GM12878 (cell line): ENCODE data around the gene NAALADL1. TPM values are rescaled to one million over a fixed set of nuclear protein-coding genes. Genes with fewer than 3 reads are reported as not detected.

Experiments
- ATAC-seq: fragments of 200-7000 bp; cut with Tn5 transposase; 3 replicates; pipeline ENCODE4 v1.9.1; 2020; ENCODE audit warnings: mild to moderate bottlenecking, moderate library complexity
- BruUV-seq: library from RNA; stranded (reverse); fragments of 400-500 nt; replicated peaks from 2 replicates; lab custom pipeline; 2021; lab: Mats Ljungman, UMichigan
- CTCF ChIA-PET: fragments of 300-600 bp; sonication (Branson Sonifier 250); formaldehyde crosslinking; extraction: SDS; loops from one replicate; lab custom pipeline; 2021; ENCODE audit warnings: inconsistent platforms; lab: Yijun Ruan, JAX
- POLR2A ChIA-PET: fragments of 350-600 bp; formaldehyde crosslinking; extraction: SDS; loops from one replicate; lab custom pipeline; 2021; ENCODE audit warnings: inconsistent platforms; lab: Charles Lee
- RAD21 ChIA-PET: fragments of 300-600 bp; sonication (Branson Sonifier 250); formaldehyde crosslinking; loops from one replicate; lab custom pipeline; 2023; ENCODE audit warnings: antibody characterized with exemption; ENCODE audit not compliant: unreplicated experiment; lab: Charles Lee
- SMC1A ChIA-PET: fragments of 300-600 bp; sonication (Branson Sonifier 250); formaldehyde crosslinking; loops from one replicate; lab custom pipeline; 2023; ENCODE audit not compliant: unreplicated experiment, uncharacterized antibody; lab: Charles Lee
- DNase-seq: peaks from one replicate; pipeline ENCODE4 v3.0.0-alpha.2; 2011; ENCODE audit warnings: low read depth, low spot score
- FAIRE-seq: peaks from 3 replicates; lab custom pipeline; 2011; peaks lifted over from hg19 to GRCh38; lab: Jason Lieb, UNC
- H2AFZ ChIP-seq: 2 replicates; pipeline ENCODE4 v1.6.0; 2011; ENCODE audit warnings: low read depth, low read length, control low read depth; ENCODE audit not compliant: control insufficient read depth
- H3K27ac ChIP-seq: 2 replicates; pipeline ENCODE4 v1.5.1; 2011; ENCODE audit warnings: control low read depth; ENCODE audit not compliant: control insufficient read depth, insufficient read depth
- H3K27me3 ChIP-seq, 2 experiments: replicated peaks in 1 of 2; 2 replicates each; pipeline versions ENCODE4 v1.6.0 to v1.6.1; 2011; ENCODE audit warnings: low read length in 1 of 2; ENCODE audit not compliant: control insufficient read depth in 2 of 2, insufficient read depth in 2 of 2
- H3K36me3 ChIP-seq, 2 experiments: 2 replicates each; pipeline ENCODE4 v1.5.1; 2011; ENCODE audit warnings: low read length in 1 of 2; ENCODE audit not compliant: control insufficient read depth in 2 of 2, insufficient read depth in 2 of 2
- H3K4me1 ChIP-seq: 2 replicates; pipeline ENCODE4 v1.6.1; 2011; ENCODE audit warnings: mild to moderate bottlenecking, low read length, moderate library complexity, mixed read lengths; ENCODE audit not compliant: control insufficient read depth, insufficient read depth
- H3K4me2 ChIP-seq: 2 replicates; pipeline ENCODE4 v1.6.0; 2011; ENCODE audit warnings: control low read depth; ENCODE audit not compliant: control insufficient read depth, insufficient read depth
- H3K4me3 ChIP-seq: fragments of 200-600 bp; sonication (generic); 2 replicates; pipeline ENCODE4 v1.5.1; 2016
- H3K79me2 ChIP-seq: 2 replicates; pipeline ENCODE4 v1.6.0; 2011; ENCODE audit warnings: low read length; ENCODE audit not compliant: control insufficient read depth, insufficient read depth
- H3K9ac ChIP-seq: 2 replicates; pipeline ENCODE4 v1.8.0; 2011; ENCODE audit warnings: low read length, control low read depth, mixed read lengths; ENCODE audit not compliant: control insufficient read depth, insufficient read depth
- H3K9me3 ChIP-seq: replicated peaks from 3 replicates; pipeline ENCODE4 v1.5.1; 2011; ENCODE audit warnings: mild to moderate bottlenecking, low read length; ENCODE audit not compliant: control insufficient read depth, insufficient read depth
- H4K20me1 ChIP-seq: 2 replicates; pipeline ENCODE4 v1.6.0; 2011; ENCODE audit not compliant: control insufficient read depth, insufficient read depth
- CHD4 ChIP-seq: fragments of 200-600 bp; sonication (generic); IDR thresholded peaks from 2 replicates; pipeline ENCODE4 v1.6.1; 2016; ENCODE audit warnings: mild to moderate bottlenecking
- MTA2 ChIP-seq: fragments of 450-650 bp; IDR thresholded peaks from 2 replicates; pipeline ENCODE4 v1.6.1; 2016; ENCODE audit warnings: low read depth, mild to moderate bottlenecking, moderate library complexity
- SREBF1 ChIP-seq: IDR thresholded peaks from 2 replicates; pipeline ENCODE4 v1.6.1; 2012; ENCODE audit warnings: mild to moderate bottlenecking, low read length
- in situ Hi-C: fragments of 300-500 bp; cut with MboI; formaldehyde crosslinking; loops from 9 replicates; pipeline ENCODE4 v1.14.3; 2018; ENCODE audit warnings: mixed read lengths
- intact Hi-C: fragments of 100-400 bp; cut with micrococcal nuclease; formaldehyde crosslinking; loops from one replicate; pipeline ENCODE4 v1.14.2; 2022; ENCODE audit not compliant: unreplicated experiment
- polyA plus RNA-seq, 11 experiments: library from polyadenylated mRNA; depleted of rRNA in 4 of 11; unstranded in 6 of 11; stranded (reverse) in 5 of 11; fragments of >200 nt; fragmentation: Nextera tagmentation in 4 of 11; fragmentation: Illumina TruSeq in 1 of 11; extraction: Ambion mirVana in 4 of 11; extraction: Trizol in 1 of 11; gene quantifications; 1 replicate in 1 of 11; 2 replicates in 10 of 11; pipeline versions ENCODE4 v1.2.1 to v1.2.3, GENCODE V29; 2011 to 2016; ENCODE audit warnings: inconsistent platforms in 2 of 11, missing spikeins in 2 of 11, low read depth in 1 of 11
- total RNA-seq, 4 experiments: library from RNA; depleted of rRNA in 3 of 4; stranded (reverse); fragments of >200 nt in 3 of 4; fragmentation: Illumina TruSeq in 1 of 4; extraction: Trizol in 1 of 4; gene quantifications; 2 replicates each; pipeline versions ENCODE4 v1.2.1 to v1.2.3, GENCODE V29; 2013 to 2021
- TF ChIP-seq, protein P1 (sequence below): IDR thresholded peaks from 2 replicates; pipeline ENCODE4 v1.6.1; 2012; ENCODE audit warnings: mild to moderate bottlenecking, low read depth, low read length

The NAALADL1 gene
- total and polyA plus RNA-seq, 10 of the 15 experiments (the other 5 are each of a cell fraction or from before 2014, with no cell fraction given), result 0.77 to 5.5 (median 1.5) TPM

DNA sequence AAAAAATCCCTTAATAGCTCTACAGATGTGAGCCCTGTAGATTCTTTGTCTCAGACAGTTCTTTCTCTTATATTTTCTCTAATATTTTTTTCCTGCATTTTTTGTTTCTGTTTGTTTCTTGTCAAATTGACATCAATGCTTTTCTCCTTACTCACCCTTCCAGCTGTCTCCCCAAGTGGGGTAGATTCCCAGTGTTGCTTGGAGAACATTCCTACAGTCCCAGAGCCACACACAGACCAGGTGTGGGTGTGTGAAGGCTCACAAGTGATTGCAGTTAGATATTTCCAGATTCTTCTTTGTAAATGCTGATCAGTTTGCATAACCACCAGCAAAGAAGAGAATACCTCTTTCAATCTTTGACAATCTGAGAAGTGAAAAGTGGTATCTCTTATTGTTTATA, 45.1 kb upstream of the NAALADL1 start:
- ATAC-seq (no peak), DNase-seq (no peak), FAIRE-seq (no peak)
- Histone ChIP-seq H3K36me3 (peaks cover 9 to 11% of the 10 kb centered on the region in 2 experiments), H2AFZ (no peak overlapping the region), H3K79me2 (peaks cover 2% of the 10 kb centered on the region), H3K9me3 (no peaks in the 10 kb centered on the region), H3K4me3 (no peak overlapping the region), H3K27me3 (no peaks in the 10 kb centered on the region), H3K4me2 (no peak overlapping the region), H3K27ac (no peak overlapping the region), H4K20me1 (no peaks in the 10 kb centered on the region), H3K4me1 (no peaks in the 10 kb centered on the region), H3K9ac (no peak overlapping the region)
- CTCF ChIA-PET, result interaction anchor here (0.7 to 1.9 kb wide), 5 partner anchors 9 to 162 kb away, joined by 3 to 6 read pairs (median 4); partner anchors contain the start of genes TM7SF2 and ZNHIT2
- in situ Hi-C loops, result no loop called here
- POLR2A ChIA-PET, result no interaction called here
- SMC1A ChIA-PET, result interaction anchor here (2.0 kb wide), 1 partner anchor 90 kb away, joined by 5 read pairs; the partner anchor contains the start of gene ARL2
- intact Hi-C loops, result no loop called here
- TF ChIP-seq MTA2 (no peak), SREBF1 (no peak), CHD4 (no peak)
- TF ChIP-seq, protein P1, sequence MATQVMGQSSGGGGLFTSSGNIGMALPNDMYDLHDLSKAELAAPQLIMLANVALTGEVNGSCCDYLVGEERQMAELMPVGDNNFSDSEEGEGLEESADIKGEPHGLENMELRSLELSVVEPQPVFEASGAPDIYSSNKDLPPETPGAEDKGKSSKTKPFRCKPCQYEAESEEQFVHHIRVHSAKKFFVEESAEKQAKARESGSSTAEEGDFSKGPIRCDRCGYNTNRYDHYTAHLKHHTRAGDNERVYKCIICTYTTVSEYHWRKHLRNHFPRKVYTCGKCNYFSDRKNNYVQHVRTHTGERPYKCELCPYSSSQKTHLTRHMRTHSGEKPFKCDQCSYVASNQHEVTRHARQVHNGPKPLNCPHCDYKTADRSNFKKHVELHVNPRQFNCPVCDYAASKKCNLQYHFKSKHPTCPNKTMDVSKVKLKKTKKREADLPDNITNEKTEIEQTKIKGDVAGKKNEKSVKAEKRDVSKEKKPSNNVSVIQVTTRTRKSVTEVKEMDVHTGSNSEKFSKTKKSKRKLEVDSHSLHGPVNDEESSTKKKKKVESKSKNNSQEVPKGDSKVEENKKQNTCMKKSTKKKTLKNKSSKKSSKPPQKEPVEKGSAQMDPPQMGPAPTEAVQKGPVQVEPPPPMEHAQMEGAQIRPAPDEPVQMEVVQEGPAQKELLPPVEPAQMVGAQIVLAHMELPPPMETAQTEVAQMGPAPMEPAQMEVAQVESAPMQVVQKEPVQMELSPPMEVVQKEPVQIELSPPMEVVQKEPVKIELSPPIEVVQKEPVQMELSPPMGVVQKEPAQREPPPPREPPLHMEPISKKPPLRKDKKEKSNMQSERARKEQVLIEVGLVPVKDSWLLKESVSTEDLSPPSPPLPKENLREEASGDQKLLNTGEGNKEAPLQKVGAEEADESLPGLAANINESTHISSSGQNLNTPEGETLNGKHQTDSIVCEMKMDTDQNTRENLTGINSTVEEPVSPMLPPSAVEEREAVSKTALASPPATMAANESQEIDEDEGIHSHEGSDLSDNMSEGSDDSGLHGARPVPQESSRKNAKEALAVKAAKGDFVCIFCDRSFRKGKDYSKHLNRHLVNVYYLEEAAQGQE, result no peak
- BruUV-seq, result no TSS peak
- RAD21 ChIA-PET, result no interaction called here
